ENCODE results near the gene TPSB2. TPM values are rescaled to one million over a fixed set of nuclear protein-coding genes. Genes with fewer than 3 reads are reported as not detected.
"Not testable (repeated sequence)": the region's sequence is repeated elsewhere in the genome, so short reads cannot be mapped to it uniquely, and the experiment has no call there.

Gene TPSB2
- total RNA-seq, 1 donor from 2014 or later = 181 TPM

GRCh38 chr16:1189455-1189854 lies 40.5 kb downstream of the TPSB2 start:
- H3K27me3 ChIP-seq = no peaks in the 10 kb centered on the region
- no peak overlapping the region for H3K4me3 ChIP-seq
- no peaks in the 10 kb centered on the region for H3K9me3 ChIP-seq
- no peak for ATAC-seq
- intact Hi-C loops (cut with DNase I) = no loop called here
- DNase-seq = no peak
- H3K27ac ChIP-seq = no peak overlapping the region
- TF ChIP-seq, protein P1, sequence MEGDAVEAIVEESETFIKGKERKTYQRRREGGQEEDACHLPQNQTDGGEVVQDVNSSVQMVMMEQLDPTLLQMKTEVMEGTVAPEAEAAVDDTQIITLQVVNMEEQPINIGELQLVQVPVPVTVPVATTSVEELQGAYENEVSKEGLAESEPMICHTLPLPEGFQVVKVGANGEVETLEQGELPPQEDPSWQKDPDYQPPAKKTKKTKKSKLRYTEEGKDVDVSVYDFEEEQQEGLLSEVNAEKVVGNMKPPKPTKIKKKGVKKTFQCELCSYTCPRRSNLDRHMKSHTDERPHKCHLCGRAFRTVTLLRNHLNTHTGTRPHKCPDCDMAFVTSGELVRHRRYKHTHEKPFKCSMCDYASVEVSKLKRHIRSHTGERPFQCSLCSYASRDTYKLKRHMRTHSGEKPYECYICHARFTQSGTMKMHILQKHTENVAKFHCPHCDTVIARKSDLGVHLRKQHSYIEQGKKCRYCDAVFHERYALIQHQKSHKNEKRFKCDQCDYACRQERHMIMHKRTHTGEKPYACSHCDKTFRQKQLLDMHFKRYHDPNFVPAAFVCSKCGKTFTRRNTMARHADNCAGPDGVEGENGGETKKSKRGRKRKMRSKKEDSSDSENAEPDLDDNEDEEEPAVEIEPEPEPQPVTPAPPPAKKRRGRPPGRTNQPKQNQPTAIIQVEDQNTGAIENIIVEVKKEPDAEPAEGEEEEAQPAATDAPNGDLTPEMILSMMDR (IDR thresholded peaks at IDR 0.05) = no peak
- no peaks in the 10 kb centered on the region for H3K4me1 ChIP-seq
- no peaks in the 10 kb centered on the region for H3K36me3 ChIP-seq

- peak; percentile 60 for ATAC-seq
These were observed 41.4 kb downstream of the TPSB2 start for GRCh38 chr16:1188432-1189189.

GRCh38 chr16:1185460-1186207 lies 44.4 kb downstream of the TPSB2 start:
- H3K27me3 ChIP-seq; H3K9me3 ChIP-seq; H3K4me3 ChIP-seq; H3K36me3 ChIP-seq; DNase-seq; ATAC-seq; intact Hi-C loops (cut with DNase I); H3K27ac ChIP-seq: not testable (repeated sequence)
- peaks cover 20% of the 10 kb centered on the region for H3K4me1 ChIP-seq

More at GRCh38 chr16:1188432-1189189, 41.4 kb downstream of the TPSB2 start:
- no peaks in the 10 kb centered on the region for H3K36me3 ChIP-seq
- H3K4me3 ChIP-seq = no peak overlapping the region
- DNase-seq = peak; percentile 78
- H3K27me3 ChIP-seq = no peaks in the 10 kb centered on the region
- no peaks in the 10 kb centered on the region for H3K9me3 ChIP-seq
- intact Hi-C loops (cut with DNase I) = no loop called here
- H3K4me1 ChIP-seq = no peaks in the 10 kb centered on the region
- H3K27ac ChIP-seq = no peak overlapping the region
- TF ChIP-seq, protein P1 (IDR thresholded peaks at IDR 0.05) = no peak

- Histone ChIP-seq H3K4me1 (peaks cover 20% of the 10 kb centered on the region), H3K27me3 (no peaks in the 10 kb centered on the region), H3K27ac (no peak overlapping the region), H3K4me3 (no peak overlapping the region), H3K36me3 (no peaks in the 10 kb centered on the region), H3K9me3 (no peaks in the 10 kb centered on the region)
- no peak for ATAC-seq
- TF ChIP-seq, protein P1 (IDR thresholded peaks at IDR 0.05) = no peak
- intact Hi-C loops (cut with DNase I) = no loop called here
- no peak for DNase-seq
These were observed 45.0 kb downstream of the TPSB2 start for GRCh38 chr16:1184980-1185379.

DNA sequence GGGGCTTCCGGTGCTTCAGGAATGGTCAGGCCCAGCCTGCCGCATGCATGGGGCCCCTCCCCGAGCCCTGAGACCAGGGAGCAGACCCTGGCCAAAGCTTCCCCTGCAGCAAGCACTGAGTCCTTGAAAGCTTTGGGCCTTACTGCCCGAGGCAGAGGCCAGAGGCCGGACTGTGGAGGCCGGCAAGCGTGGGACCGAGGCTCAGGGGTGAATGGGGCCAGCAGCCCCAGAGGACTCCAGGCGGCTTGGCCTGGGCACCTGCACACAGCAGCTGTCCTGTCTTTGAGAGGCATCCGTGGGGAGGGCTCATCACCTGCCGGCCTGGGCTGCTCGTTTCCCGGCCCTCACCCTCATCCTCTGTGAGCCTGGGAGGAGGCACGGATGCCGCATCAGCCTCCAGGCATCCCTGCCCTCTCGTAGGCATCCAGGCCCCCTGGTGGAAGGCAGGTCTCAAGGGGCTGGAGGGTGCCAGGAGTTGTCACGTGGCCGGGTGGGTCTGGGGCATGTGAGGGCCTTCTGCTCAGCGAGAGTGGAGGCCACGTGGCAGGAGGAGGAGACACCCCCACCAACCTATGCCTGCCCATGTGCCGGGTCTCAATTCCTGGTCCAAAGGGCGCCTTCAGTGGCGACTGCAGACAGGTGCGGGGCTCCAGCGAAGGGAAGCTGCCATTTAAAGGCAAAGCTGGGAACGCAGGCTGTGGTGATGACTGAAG lies 45.7 kb downstream of the TPSB2 start:
- TF ChIP-seq, protein P1 (IDR thresholded peaks at IDR 0.05) = no peak
- Histone ChIP-seq H3K9me3 (no peaks in the 10 kb centered on the region), H3K4me1 (peaks cover 20% of the 10 kb centered on the region), H3K27me3 (no peaks in the 10 kb centered on the region), H3K36me3 (no peaks in the 10 kb centered on the region), H3K4me3 (no peak overlapping the region), H3K27ac (no peak overlapping the region)
- DNase-seq (no peak), ATAC-seq (no peak)
- intact Hi-C loops (cut with DNase I) = no loop called here
